SK-N-SH (cell line): ENCODE measurements around the gene ATP8B1.

ENCODE experiments used
- CHD2 ChIP-seq: fragments of 150-350 bp; IDR thresholded peaks from 2 replicates; pipeline ENCODE4 v1.6.1; 2018; ENCODE audit warnings: low read length; ENCODE audit not compliant: partially characterized antibody
- CTCF ChIP-seq: fragments of 200-600 bp; sonication (generic); IDR thresholded peaks from 2 replicates; pipeline ENCODE4 v1.6.1; 2017; ENCODE audit warnings: antibody characterized with exemption, mild to moderate bottlenecking, moderate library complexity
- FOXM1 ChIP-seq: IDR thresholded peaks from 2 replicates; pipeline ENCODE4 v1.4.0; 2012; ENCODE audit warnings: low read depth, mild to moderate bottlenecking
- MAX ChIP-seq: IDR thresholded peaks from 2 replicates; pipeline ENCODE4 v1.4.0; 2012; ENCODE audit warnings: low read depth
- NRF1 ChIP-seq: IDR thresholded peaks from 2 replicates; pipeline ENCODE4 v1.6.1; 2012; ENCODE audit warnings: low read depth, mild to moderate bottlenecking, low read length
- POLR2AphosphoS5 ChIP-seq: IDR thresholded peaks from 2 replicates; pipeline ENCODE4 v1.6.1; 2012; ENCODE audit warnings: low read depth, low read length
- SMC3 ChIP-seq: IDR thresholded peaks from 2 replicates; pipeline ENCODE4 v1.6.1; 2012; ENCODE audit warnings: low read depth, low read length, improper control_type of control experiment
- TAF1 ChIP-seq: IDR thresholded peaks from 2 replicates; pipeline ENCODE4 v1.6.1; 2012; ENCODE audit warnings: low read depth, mild to moderate bottlenecking, low read length, moderate library complexity, borderline replicate concordance
- USF2 ChIP-seq: fragments of 150-350 bp; IDR thresholded peaks from 2 replicates; pipeline ENCODE4 v1.6.1; 2017; ENCODE audit warnings: antibody characterized with exemption, low read length, low read depth, borderline replicate concordance

- TF ChIP-seq NRF1, result no peak
- no peak for TF ChIP-seq CTCF
- TF ChIP-seq TAF1, result no peak
- no peak for TF ChIP-seq MAX
- no peak for TF ChIP-seq USF2
- no peak for TF ChIP-seq SMC3
- no peak for TF ChIP-seq CHD2
- TF ChIP-seq POLR2AphosphoS5, result no peak
- no peak for TF ChIP-seq FOXM1
Observed at GRCh38 chr18:57674891-57675290, 128.2 kb downstream of the ATP8B1 start.
